DLD1 (cell line): ENCODE measurements around the gene ZW10.
"Not testable (repeated sequence)": the region's sequence is repeated elsewhere in the genome, so short reads cannot be mapped to it uniquely, and the experiment has no call there.

ENCODE experiments used
- in situ Hi-C: cut with HindIII; loops from 2 replicates; pipeline ENCODE4 v1.10.0; 2017; ENCODE audit warnings: low sequenced_read_pairs

The ZW10 gene

GRCh38 chr11:113760241-113760640 lies 13.3 kb downstream of the ZW10 start:
- in situ Hi-C loops: no loop called here

DNA sequence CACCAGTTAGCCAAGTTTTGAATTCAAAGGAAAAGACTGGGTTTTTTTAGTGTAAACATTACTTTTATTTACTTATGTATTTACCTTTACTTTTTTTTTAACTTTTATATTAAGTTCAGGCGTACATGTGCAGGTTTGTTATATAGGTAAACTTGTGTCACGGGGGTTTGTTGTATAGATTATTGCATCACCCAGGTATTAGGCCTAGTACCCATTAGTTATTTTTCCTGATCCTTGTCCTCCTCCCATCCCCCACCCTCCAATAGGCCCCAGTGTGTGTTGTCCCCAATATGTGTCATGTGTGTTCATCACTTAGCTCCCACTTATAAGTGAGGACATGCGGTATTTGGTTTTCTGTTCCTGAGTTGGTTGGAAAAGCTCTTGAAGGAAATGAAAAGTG lies 20.6 kb downstream of the ZW10 start:
- in situ Hi-C loops: no loop called here

DNA sequence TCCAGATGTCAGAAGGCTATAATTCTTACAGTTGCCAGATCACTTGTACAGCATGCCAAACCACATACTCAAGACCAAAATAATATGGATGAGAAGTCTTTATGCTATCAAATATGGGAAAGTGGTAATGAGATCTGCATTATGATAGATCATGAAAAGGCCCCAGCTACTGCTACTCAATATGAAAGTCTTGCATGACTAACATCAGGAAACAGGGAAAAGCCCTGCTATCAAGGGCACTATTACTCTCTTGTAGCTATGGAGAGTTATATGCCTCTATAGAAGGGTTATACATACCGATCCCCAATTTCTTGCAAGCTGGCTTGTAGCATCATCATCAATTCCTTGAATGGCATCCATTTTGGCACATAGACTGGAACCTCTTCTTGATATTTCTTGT lies 37.2 kb downstream of the ZW10 start:
- in situ Hi-C loops: no loop called here

DNA sequence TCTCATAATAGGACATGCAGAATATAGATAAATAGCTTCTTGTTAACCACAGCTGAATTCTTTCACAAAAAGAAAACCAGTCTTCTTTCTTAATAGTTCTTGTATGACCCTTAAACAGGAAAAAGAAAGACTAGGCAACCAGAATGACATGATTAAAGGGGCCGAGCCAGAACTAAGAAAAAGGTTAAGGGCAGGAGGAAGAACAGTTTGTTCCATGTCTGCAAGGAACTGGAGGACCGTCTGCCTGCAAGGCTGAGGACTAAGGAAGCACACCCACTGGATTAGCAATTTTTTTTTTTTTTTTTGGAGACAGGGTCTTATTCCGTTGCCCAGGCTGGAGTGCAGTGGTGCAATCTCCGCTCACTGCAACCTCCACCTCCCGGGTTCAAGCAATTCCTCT lies 41.4 kb downstream of the ZW10 start:
- in situ Hi-C loops: no loop called here

- in situ Hi-C loops: no loop called here
Observed at GRCh38 chr11:113730887-113731726, 42.4 kb downstream of the ZW10 start.

DNA sequence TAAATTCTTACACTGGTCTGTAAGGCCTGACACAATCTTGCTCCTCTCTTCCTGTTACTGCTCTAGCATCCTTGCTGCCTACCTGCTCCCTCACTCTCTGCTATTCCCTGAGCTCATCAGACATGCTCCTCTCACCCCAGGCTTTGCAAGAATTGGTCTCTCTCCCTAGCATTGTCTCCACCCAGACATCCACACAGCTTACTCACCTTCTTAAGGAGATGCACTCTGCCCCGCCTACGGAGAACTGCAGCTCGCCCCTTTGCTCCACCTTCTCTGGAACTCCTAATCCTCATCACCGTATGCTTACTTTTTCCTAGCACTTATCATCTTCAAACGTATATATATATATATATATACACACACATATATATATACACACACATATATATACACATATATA lies 44.0 kb downstream of the ZW10 start:
- in situ Hi-C loops: no loop called here

DNA sequence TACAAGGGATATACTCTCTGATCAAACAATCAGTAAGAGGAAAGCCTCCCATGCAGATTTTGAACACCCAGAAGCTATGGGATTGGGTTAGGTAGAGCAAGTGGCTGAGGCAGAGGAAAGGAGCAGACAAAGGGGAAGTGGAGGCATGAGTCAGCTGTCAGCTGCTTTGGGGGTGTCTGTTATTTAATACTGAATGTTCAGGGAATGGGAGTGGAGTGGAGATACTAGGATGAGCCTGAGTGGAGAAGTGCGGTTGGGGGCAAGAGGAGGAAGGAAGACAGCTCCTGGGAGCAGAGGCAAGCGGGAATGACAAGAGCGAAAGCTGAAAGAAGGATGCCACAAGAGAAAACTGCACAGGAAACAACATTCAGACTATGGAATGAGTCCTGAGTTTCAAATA lies 44.7 kb downstream of the ZW10 start:
- in situ Hi-C loops: no loop called here

DNA sequence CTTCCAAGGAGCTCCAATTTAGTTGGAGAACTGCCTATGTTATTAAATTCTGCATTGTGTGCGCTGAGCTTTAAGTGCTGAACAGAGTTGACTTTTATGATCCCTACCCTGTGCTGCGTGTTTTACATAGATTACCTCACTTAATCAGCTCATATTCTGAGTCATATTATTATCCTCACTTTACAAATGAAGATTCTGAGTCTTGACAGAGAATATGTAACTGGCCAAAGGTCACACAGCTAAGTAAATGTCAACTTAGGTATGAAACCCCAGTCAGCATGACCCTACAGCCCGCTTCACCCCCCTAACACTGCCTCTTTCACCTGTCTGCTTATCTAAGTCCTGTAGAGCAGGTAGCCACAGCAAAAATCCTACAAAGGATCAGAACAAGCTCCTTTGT lies 47.6 kb downstream of the ZW10 start:
- in situ Hi-C loops: no loop called here

DNA sequence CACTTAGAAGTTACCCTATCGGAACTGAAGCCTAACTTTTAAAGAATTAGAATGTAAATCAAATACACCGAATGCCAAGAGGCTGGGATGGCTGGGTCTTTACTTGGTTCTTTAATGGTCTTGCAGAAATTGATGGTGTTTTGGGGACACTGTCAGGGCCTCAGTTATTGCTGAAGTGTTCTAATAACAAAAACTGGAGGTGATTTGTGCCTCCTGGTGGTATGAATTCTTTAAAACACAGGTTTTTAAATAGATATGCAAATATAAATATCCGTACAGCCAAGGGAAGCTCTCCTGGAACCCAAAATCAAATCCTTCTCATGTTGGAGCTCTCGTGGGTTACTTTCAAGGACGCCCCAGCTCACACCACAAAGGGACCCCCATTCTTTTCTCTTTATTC lies 48.1 kb downstream of the ZW10 start:
- in situ Hi-C loops: no loop called here

DNA sequence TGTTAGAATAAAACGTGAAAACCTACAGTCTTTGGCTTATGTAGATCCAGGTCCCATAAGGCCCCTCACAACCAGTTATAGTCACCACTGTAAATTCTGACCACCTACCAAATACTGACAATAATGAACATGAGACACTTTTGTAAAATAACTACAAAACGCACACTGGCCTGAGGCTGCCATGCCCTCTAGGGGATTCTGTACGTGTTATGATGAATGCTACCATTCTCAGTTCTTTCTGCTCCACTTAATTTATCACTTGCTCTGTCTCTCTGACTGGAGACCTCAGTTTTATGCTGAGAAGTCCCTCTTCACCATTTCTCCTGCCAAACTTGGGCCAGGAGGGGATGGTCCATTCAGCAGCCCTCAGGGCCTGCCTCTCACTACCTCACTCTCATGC lies 48.7 kb downstream of the ZW10 start:
- in situ Hi-C loops: no loop called here

GRCh38 chr11:113723787-113724186 lies 49.7 kb downstream of the ZW10 start:
- in situ Hi-C loops: no loop called here

GRCh38 chr11:113722934-113723333 lies 50.6 kb downstream of the ZW10 start:
- in situ Hi-C loops: no loop called here

GRCh38 chr11:113722221-113722620 lies 51.3 kb downstream of the ZW10 start:
- in situ Hi-C loops: no loop called here

DNA sequence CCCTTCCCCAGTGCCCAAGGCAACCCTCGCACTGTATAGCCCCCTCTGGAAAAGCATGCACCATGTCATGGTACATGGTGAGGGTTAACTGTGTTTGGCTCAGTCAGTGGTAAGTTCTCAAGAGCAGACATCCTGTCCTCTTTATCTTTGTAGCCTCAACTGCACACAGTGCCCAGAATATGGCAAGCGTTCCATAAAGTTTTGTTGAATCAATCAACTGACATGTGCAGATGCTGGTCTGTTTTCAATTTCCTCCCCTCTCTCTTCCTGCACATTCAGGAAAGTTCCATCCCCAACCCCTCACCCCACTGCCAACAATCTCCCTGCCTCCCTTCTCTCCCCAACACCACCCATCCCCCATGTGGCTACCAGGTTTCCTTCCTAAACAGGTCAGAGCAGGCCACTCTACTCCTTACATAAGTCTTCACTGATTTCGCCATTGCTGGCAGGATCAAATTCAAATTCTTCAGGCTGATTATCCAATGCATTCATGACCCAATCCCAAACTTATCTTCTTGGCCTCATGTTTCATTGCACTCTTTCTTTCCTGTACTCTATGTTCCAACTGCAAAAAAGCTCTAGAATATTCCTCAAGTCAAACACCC lies 51.9 kb downstream of the ZW10 start:
- in situ Hi-C loops: no loop called here

DNA sequence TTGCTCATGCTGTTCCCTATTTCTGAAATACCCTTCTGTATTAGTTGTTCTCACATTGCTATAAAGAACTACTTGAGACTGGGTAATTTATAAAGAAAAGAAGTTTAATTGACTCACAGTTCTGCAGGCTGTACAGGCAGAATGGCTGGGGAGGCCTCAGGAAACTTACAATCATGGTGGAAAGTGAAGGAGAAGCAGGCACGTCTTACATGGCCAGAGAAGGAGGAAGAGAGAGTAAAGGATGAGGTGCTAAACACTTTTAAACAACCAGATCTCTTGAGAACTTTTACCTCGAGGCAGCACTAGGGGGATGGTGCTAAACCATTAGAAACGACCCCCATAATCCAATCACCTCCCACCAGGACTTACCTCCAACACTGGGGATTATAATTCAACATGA lies 53.0 kb downstream of the ZW10 start:
- in situ Hi-C loops: not testable (repeated sequence)

DNA sequence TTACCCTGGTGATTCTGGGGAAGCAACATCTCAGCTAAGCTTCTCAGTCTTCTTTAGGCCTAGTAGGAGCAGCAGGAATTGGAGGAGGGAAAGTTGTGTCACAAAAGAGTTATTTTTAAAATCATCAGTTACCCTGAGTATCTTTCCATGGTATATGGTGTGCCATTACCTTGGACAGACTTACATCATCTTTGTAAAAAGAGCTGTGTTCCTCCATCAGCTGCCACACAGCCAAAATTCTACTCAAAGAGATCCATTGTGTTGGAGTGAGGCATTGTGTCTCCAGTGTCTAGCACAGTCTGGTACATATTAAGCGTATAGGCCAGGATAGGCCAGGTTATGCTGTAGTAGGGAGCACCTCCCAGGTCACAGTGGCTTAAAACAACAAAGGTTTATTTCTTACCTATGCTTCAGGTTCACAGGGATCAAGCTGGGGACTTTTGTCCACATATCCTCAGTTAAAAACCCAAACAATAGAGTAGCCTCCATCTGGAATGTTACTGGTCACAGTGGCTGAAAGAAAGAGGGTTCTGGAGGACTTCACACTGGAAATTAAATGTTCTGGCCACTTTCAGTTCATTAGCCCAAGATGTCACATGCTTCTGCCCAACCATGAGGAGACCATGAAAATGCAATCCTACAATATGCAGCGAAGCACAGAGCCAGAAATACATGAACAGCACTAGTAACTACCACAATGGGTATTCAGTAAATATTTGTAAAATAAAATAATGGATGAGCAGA lies 57.4 kb downstream of the ZW10 start:
- in situ Hi-C loops: no loop called here

DNA sequence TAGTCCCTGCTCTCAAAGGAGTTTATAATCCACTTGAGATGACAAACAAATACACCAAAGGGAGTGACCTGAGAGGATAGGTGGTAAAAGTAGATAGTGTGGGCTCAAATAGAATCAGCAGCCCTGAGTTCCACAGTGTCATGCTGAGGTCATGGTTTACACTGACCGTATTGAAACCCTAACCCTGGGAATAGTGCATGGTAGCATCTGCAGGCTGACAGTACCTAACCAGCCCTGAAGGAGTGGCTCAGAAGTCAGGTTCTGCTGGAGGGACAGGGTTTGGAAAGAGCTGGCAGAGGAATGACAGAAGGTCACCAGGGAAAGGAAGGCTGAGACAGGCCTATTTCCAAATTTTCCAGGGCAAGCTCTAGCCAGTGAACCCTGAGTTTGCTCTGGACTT lies 58.2 kb downstream of the ZW10 start:
- in situ Hi-C loops: no loop called here

GRCh38 chr11:113710989-113711388 lies 62.5 kb downstream of the ZW10 start:
- in situ Hi-C loops: no loop called here

DNA sequence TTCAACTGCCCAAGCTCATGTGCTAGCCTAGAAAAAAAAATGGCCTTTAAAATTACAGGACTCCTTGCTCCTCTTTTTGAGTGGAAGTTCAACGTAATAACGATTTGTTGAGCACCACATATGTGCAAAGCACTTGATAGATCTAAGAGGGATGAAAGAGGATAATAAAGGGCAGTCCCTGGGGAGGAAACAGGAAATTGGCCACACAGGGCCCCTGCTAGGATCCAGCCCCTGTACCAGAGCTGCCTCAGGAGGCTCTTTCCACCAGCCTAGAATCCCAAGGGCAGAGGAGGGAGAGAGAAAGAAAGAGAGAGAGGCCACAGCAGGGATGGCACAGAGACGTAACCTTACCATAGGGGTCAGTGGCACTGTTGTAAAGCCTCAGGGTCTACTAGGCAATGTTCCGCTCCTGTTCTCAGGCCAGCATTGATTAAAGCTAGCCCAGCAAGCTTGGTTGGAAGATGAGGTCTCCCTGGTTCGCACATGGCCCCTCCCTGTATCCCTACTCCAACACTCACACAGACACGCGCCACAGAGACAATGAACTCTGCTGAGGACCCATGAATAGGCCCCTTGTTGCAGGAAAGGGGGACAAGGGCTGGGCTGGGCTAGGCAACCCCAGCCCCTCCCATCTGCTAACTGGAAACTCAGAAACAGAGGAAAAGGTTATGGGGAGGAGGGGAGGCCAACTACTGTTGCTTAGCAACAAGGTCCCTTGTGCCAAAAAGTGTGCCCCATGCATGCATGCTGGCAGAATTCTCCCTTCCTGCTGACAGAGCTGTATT lies 67.4 kb downstream of the ZW10 start, which contains the start of gene TMPRSS5:
Gene TMPRSS5, minus strand, starts transcription at position 438 of the 785 bp plus-strand sequence. Its CDS starts 84 bp downstream, at position 354.
- in situ Hi-C loops: loop anchor here (10.0 kb wide), 1 partner anchor 251 kb away; no protein-coding TSS in a partner anchor

- in situ Hi-C loops: loop anchor here (10.0 kb wide), 1 partner anchor 249 kb away; no protein-coding TSS in a partner anchor
Observed at GRCh38 chr11:113703551-113703950, 69.9 kb downstream of the ZW10 start.

- in situ Hi-C loops: loop anchor here (10.0 kb wide), 1 partner anchor 247 kb away; no protein-coding TSS in a partner anchor
Observed at GRCh38 chr11:113701491-113701890, 72.0 kb downstream of the ZW10 start.
